Measurements from ENCODE around the gene SMAD2. TPM values are rescaled to one million over a fixed set of nuclear protein-coding genes. Genes with fewer than 3 reads are reported as not detected.

Gene SMAD2
- total and polyA plus RNA-seq, 2 experiments from 2014 or later, result 30.9 to 90.7 TPM

GRCh38 chr18:47829831-47830230, 100.6 kb downstream of the SMAD2 start:
- peaks cover 13% of the 10 kb centered on the region for H3K36me3 ChIP-seq (ENCODE audit: insufficient read depth)
- 0 out of 2 replicates have a peak, but pooled peaks cover 2% of the 10 kb centered on the region for H3K4me1 ChIP-seq (ENCODE audit: insufficient read depth)
- H3K79me2 ChIP-seq (replicated peaks; ENCODE audit: insufficient read depth), result no peaks in the 10 kb centered on the region
- Mint-ChIP-seq H3K4me1 (peaks cover 2% of the 10 kb centered on the region; the same call in 1 of the 3 replicates), H3K9me3 (peaks cover 25% of the 10 kb centered on the region), H3K4me3 (no peak overlapping the region), H3K27ac (no peak overlapping the region), H3K36me3 (ENCODE audit: low read depth) (peaks cover 70% of the 10 kb centered on the region), H3K27me3 (ENCODE audit: insufficient read depth, low read depth, poor library complexity) (no peaks in the 10 kb centered on the region)
- DNase-seq (ENCODE audit: low spot score), result no peak
- no peaks in the 10 kb centered on the region for H3K9me2 ChIP-seq (ENCODE audit: insufficient read depth)
- no peaks in the 10 kb centered on the region for H3K27me3 ChIP-seq (ENCODE audit: insufficient read depth)
- H4K20me1 ChIP-seq (replicated peaks; ENCODE audit: insufficient read depth), result no peaks in the 10 kb centered on the region
- H3K4me3 ChIP-seq, result no peak overlapping the region
- TF ChIP-seq, protein P1, sequence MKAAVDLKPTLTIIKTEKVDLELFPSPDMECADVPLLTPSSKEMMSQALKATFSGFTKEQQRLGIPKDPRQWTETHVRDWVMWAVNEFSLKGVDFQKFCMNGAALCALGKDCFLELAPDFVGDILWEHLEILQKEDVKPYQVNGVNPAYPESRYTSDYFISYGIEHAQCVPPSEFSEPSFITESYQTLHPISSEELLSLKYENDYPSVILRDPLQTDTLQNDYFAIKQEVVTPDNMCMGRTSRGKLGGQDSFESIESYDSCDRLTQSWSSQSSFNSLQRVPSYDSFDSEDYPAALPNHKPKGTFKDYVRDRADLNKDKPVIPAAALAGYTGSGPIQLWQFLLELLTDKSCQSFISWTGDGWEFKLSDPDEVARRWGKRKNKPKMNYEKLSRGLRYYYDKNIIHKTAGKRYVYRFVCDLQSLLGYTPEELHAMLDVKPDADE (IDR thresholded peaks at IDR 0.05), result no peak
- TF ChIP-seq STAT1 (IDR thresholded peaks at IDR 0.05; ENCODE audit: unreplicated experiment), result no peak
- no peak for TF ChIP-seq ZNF462 (CRISPR knock-in tag; IDR thresholded peaks at IDR 0.05)
- TF ChIP-seq NANOG (IDR thresholded peaks at IDR 0.05; ENCODE audit: borderline replicate concordance), result no peak
- no peak for TF ChIP-seq POLR2AphosphoS5 (IDR thresholded peaks at IDR 0.05; ENCODE audit: low read depth)
- TF ChIP-seq, protein P2, sequence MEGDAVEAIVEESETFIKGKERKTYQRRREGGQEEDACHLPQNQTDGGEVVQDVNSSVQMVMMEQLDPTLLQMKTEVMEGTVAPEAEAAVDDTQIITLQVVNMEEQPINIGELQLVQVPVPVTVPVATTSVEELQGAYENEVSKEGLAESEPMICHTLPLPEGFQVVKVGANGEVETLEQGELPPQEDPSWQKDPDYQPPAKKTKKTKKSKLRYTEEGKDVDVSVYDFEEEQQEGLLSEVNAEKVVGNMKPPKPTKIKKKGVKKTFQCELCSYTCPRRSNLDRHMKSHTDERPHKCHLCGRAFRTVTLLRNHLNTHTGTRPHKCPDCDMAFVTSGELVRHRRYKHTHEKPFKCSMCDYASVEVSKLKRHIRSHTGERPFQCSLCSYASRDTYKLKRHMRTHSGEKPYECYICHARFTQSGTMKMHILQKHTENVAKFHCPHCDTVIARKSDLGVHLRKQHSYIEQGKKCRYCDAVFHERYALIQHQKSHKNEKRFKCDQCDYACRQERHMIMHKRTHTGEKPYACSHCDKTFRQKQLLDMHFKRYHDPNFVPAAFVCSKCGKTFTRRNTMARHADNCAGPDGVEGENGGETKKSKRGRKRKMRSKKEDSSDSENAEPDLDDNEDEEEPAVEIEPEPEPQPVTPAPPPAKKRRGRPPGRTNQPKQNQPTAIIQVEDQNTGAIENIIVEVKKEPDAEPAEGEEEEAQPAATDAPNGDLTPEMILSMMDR (conservative IDR thresholded peaks at IDR 0.05; ENCODE audit: low read depth in 2 of 2), result no peak
- TF ChIP-seq ZNF331 (CRISPR knock-in tag; IDR thresholded peaks at IDR 0.05; ENCODE audit: low read depth), result no peak
- no peak for TF ChIP-seq EZH2phosphoT487 (IDR thresholded peaks at IDR 0.05; ENCODE audit: unreplicated experiment)
- TF ChIP-seq, protein P3, sequence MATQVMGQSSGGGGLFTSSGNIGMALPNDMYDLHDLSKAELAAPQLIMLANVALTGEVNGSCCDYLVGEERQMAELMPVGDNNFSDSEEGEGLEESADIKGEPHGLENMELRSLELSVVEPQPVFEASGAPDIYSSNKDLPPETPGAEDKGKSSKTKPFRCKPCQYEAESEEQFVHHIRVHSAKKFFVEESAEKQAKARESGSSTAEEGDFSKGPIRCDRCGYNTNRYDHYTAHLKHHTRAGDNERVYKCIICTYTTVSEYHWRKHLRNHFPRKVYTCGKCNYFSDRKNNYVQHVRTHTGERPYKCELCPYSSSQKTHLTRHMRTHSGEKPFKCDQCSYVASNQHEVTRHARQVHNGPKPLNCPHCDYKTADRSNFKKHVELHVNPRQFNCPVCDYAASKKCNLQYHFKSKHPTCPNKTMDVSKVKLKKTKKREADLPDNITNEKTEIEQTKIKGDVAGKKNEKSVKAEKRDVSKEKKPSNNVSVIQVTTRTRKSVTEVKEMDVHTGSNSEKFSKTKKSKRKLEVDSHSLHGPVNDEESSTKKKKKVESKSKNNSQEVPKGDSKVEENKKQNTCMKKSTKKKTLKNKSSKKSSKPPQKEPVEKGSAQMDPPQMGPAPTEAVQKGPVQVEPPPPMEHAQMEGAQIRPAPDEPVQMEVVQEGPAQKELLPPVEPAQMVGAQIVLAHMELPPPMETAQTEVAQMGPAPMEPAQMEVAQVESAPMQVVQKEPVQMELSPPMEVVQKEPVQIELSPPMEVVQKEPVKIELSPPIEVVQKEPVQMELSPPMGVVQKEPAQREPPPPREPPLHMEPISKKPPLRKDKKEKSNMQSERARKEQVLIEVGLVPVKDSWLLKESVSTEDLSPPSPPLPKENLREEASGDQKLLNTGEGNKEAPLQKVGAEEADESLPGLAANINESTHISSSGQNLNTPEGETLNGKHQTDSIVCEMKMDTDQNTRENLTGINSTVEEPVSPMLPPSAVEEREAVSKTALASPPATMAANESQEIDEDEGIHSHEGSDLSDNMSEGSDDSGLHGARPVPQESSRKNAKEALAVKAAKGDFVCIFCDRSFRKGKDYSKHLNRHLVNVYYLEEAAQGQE (IDR thresholded peaks at IDR 0.05; ENCODE audit: unreplicated experiment), result no peak
- TF ChIP-seq ZNF114 (CRISPR knock-in tag; IDR thresholded peaks at IDR 0.05), result no peak
- no peak for TF ChIP-seq JUNB (IDR thresholded peaks at IDR 0.05; ENCODE audit: unreplicated experiment)
- no peak for TF ChIP-seq EZH2 (IDR thresholded peaks at IDR 0.05; ENCODE audit: low read depth, unreplicated experiment)
- ATAC-seq, result no peak
- H2AFZ ChIP-seq, result no peak overlapping the region
- no peak overlapping the region for H3K27ac ChIP-seq (ENCODE audit: low read depth)
- no peak overlapping the region for H3K4me2 ChIP-seq
- H3F3A ChIP-seq (replicated peaks; ENCODE audit: low read depth), result no peaks in the 10 kb centered on the region

Data from GM23338 (cell line).